K562 (cell line): ENCODE results near the gene SPHK2. TPM values are rescaled to one million over a fixed set of nuclear protein-coding genes. Genes with fewer than 3 reads are reported as not detected.

ENCODE experiments used
- BRCA1 ChIP-seq, 2 experiments: fragments of 450-650 bp in 1 of 2; sonication (generic) in 1 of 2; formaldehyde crosslinking in 1 of 2; IDR thresholded peaks; 2 replicates each; pipeline versions ENCODE4 v1.5.0 to v1.6.1; 2017 to 2020; ENCODE audit warnings: mild to moderate bottlenecking in 1 of 2, missing genetic modification reagents in 1 of 2
- BRD9 ChIP-seq: fragments of 450-650 bp; IDR thresholded peaks from 2 replicates; pipeline ENCODE4 v1.6.1; 2018; ENCODE audit warnings: low read depth; ENCODE audit not compliant: partially characterized antibody
- CBX1 ChIP-seq: sonication (generic); IDR thresholded peaks from 2 replicates; pipeline ENCODE4 v1.6.1; 2016; ENCODE audit warnings: antibody characterized with exemption, low read depth, mild to moderate bottlenecking
- CTBP1 ChIP-seq: fragments of 450-650 bp; IDR thresholded peaks from 2 replicates; pipeline ENCODE4 v1.6.1; 2016; ENCODE audit warnings: borderline replicate concordance
- CTCFL ChIP-seq: IDR thresholded peaks from 2 replicates; pipeline ENCODE4 v1.6.1; 2011; ENCODE audit warnings: borderline replicate concordance, low read depth, mild to moderate bottlenecking, moderate library complexity, low read length; ENCODE audit not compliant: insufficient read depth, poor library complexity, severe bottlenecking
- KDM1A ChIP-seq, 2 experiments: fragments of 450-650 bp; IDR thresholded peaks; 2 replicates each; pipeline ENCODE4 v1.6.1; 2016; ENCODE audit warnings: mild to moderate bottlenecking in 2 of 2
- KDM5B ChIP-seq: fragments of 200-600 bp; sonication (generic); IDR thresholded peaks from 2 replicates; pipeline ENCODE4 v1.6.1; 2012; ENCODE audit warnings: low read depth, mild to moderate bottlenecking, moderate library complexity, low read length, control low read depth, inconsistent platforms; ENCODE audit not compliant: insufficient replicate concordance
- KLF13 ChIP-seq: fragments of 450-650 bp; IDR thresholded peaks from 2 replicates; pipeline ENCODE4 v1.6.1; 2016; ENCODE audit warnings: missing genetic modification characterization, low read depth, mild to moderate bottlenecking, missing compliant biosample characterization, moderate library complexity, borderline replicate concordance
- NCOR1 ChIP-seq: fragments of 450-650 bp; IDR thresholded peaks from 2 replicates; pipeline ENCODE4 v1.6.1; 2016; ENCODE audit warnings: mild to moderate bottlenecking, moderate library complexity
- SIN3A ChIP-seq, 2 experiments: fragments of 150-350 bp in 1 of 2; IDR thresholded peaks; 2 replicates each; pipeline ENCODE4 v1.6.1; 2011 to 2016; ENCODE audit warnings: borderline replicate concordance in 2 of 2, low read depth in 2 of 2, low read length in 2 of 2, mild to moderate bottlenecking in 2 of 2, moderate library complexity in 2 of 2; ENCODE audit not compliant: control insufficient read depth in 1 of 2
- SMC3 ChIP-seq: conservative IDR thresholded peaks from 2 replicates; pipeline ENCODE4 v1.6.1; 2011; ENCODE audit warnings: low read depth, low read length, improper control_type of control experiment; ENCODE audit not compliant: insufficient read depth
- TAF7 ChIP-seq: fragments of 450-650 bp; IDR thresholded peaks from 2 replicates; pipeline ENCODE4 v1.6.1; 2016; ENCODE audit warnings: missing genetic modification characterization, missing compliant biosample characterization
- TAL1 ChIP-seq: fragments of 450-650 bp; IDR thresholded peaks from 2 replicates; pipeline ENCODE4 v1.6.1; 2016; ENCODE audit warnings: mild to moderate bottlenecking
- TBP ChIP-seq: optimal IDR thresholded peaks from 2 replicates; pipeline ENCODE3; 2011; ENCODE audit warnings: low read depth, low read length, improper control_type of control experiment
- XRCC5 ChIP-seq: fragments of 200-400 bp; formaldehyde crosslinking; IDR thresholded peaks from 2 replicates; pipeline ENCODE4 v1.6.1; 2017; ENCODE audit warnings: low read depth, mild to moderate bottlenecking, low read length
- ZBED1 ChIP-seq: IDR thresholded peaks from 2 replicates; pipeline ENCODE4 v1.6.1; 2014
- ZSCAN29 ChIP-seq: fragments of 450-650 bp; IDR thresholded peaks from 2 replicates; pipeline ENCODE4 v1.6.1; 2017
- polyA plus RNA-seq, 8 experiments: library from polyadenylated mRNA; depleted of rRNA in 4 of 8; stranded (reverse) in 5 of 8; unstranded in 3 of 8; fragments of >200 nt; fragmentation: Nextera tagmentation in 2 of 8; fragmentation: Illumina TruSeq in 1 of 8; extraction: Ambion mirVana in 2 of 8; extraction: Trizol in 1 of 8; gene quantifications; 2 replicates each; pipeline versions ENCODE4 v1.2.1 to v1.2.3, GENCODE V29; 2011 to 2014; ENCODE audit warnings: inconsistent platforms in 1 of 8, missing spikeins in 1 of 8
- total RNA-seq, 7 experiments: library from RNA; depleted of rRNA in 6 of 7; stranded (reverse); fragments of >200 nt in 6 of 7; fragmentation: Illumina TruSeq in 2 of 7; extraction: Trizol in 2 of 7; gene quantifications; 2 replicates each; pipeline versions ENCODE4 v1.2.1 to v1.2.3, GENCODE V29; 2011 to 2021; ENCODE audit warnings: low replicate concordance in 1 of 7
- TF ChIP-seq, protein P1 (sequence below): sonication (generic); formaldehyde crosslinking; IDR thresholded peaks from 2 replicates; pipeline ENCODE4 v1.8.1; 2023; ENCODE audit warnings: mild to moderate bottlenecking, missing genetic modification reagents
- TF ChIP-seq, protein P2 (sequence below): fragments of 450-650 bp; IDR thresholded peaks from 2 replicates; pipeline ENCODE4 v1.6.1; 2016; ENCODE audit warnings: mild to moderate bottlenecking
- TF ChIP-seq, protein P3 (sequence below): fragments of 200-800 bp; sonication (Bioruptor generic); IDR thresholded peaks from 2 replicates; pipeline ENCODE4 v1.6.1; 2017; ENCODE audit warnings: missing genetic modification characterization, missing compliant biosample characterization

SPHK2 gene
- total and polyA plus RNA-seq, 9 of the 15 experiments (the other 6 are each of a cell fraction or from before 2014, with no cell fraction given) = 0.10 to 15.2 (median 2.9) TPM

DNA sequence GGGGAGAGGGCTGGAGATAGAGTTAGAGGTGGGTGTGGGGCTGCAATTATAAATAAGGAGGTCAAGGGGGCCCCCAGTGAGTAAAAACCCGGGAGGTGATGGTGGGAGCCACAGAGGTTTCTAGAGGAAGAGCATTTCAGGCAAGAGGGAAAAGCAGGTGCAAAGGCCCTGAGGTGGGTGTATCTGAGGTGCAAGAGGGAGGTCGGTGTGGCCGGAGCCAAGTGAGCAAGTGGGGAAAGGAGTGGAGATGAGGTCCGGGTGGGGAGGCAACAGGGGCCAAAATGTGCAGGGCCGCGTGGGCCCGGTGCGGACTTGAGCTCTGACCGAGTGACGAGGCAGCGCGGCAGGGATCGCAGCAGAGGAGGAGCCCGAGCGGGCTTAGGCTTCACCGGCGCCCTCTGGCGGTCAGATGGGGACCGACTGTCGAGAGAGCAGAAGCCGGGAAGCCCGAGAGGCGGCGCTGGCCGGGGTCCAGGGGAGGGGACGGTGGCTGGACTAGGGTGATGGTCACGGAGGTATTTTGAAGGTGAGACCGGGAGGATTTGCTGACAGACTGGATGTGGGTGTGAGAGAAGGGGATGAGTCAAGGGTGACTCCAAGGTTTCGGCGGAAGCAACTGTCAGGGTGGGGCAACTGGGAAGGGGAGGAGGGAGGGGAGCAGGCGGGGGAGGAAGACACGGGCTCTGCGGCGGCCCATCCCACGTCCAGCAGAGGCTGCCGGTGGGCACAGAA, 30.5 kb upstream of the SPHK2 start (continued):
- no peak for TF ChIP-seq TAF7 (tag)
- no peak for TF ChIP-seq TBP
- peak; percentile 73 for TF ChIP-seq CTCFL
- peak; percentile 89 for TF ChIP-seq SMC3
- TF ChIP-seq KDM5B = peak; percentile 49
- TF ChIP-seq BRD9 = peak; percentile 85
- TF ChIP-seq CBX1 = peak; percentile 97
- TF ChIP-seq, protein P1, sequence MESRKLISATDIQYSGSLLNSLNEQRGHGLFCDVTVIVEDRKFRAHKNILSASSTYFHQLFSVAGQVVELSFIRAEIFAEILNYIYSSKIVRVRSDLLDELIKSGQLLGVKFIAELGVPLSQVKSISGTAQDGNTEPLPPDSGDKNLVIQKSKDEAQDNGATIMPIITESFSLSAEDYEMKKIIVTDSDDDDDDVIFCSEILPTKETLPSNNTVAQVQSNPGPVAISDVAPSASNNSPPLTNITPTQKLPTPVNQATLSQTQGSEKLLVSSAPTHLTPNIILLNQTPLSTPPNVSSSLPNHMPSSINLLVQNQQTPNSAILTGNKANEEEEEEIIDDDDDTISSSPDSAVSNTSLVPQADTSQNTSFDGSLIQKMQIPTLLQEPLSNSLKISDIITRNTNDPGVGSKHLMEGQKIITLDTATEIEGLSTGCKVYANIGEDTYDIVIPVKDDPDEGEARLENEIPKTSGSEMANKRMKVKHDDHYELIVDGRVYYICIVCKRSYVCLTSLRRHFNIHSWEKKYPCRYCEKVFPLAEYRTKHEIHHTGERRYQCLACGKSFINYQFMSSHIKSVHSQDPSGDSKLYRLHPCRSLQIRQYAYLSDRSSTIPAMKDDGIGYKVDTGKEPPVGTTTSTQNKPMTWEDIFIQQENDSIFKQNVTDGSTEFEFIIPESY (CRISPR knock-in tag) = peak; percentile 73; the same call in 1 of the 2 replicates
- TF ChIP-seq ZBED1 = no peak
- TF ChIP-seq, protein P2, sequence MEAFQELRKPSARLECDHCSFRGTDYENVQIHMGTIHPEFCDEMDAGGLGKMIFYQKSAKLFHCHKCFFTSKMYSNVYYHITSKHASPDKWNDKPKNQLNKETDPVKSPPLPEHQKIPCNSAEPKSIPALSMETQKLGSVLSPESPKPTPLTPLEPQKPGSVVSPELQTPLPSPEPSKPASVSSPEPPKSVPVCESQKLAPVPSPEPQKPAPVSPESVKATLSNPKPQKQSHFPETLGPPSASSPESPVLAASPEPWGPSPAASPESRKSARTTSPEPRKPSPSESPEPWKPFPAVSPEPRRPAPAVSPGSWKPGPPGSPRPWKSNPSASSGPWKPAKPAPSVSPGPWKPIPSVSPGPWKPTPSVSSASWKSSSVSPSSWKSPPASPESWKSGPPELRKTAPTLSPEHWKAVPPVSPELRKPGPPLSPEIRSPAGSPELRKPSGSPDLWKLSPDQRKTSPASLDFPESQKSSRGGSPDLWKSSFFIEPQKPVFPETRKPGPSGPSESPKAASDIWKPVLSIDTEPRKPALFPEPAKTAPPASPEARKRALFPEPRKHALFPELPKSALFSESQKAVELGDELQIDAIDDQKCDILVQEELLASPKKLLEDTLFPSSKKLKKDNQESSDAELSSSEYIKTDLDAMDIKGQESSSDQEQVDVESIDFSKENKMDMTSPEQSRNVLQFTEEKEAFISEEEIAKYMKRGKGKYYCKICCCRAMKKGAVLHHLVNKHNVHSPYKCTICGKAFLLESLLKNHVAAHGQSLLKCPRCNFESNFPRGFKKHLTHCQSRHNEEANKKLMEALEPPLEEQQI = peak; percentile 78; the same call in 1 of the 2 replicates
- peak; percentile 49 for TF ChIP-seq NCOR1
- peak; percentile 24; the same call in 1 of the 2 replicates for TF ChIP-seq KLF13
- peak; percentile 89 for TF ChIP-seq CTBP1
- TF ChIP-seq, protein P3, sequence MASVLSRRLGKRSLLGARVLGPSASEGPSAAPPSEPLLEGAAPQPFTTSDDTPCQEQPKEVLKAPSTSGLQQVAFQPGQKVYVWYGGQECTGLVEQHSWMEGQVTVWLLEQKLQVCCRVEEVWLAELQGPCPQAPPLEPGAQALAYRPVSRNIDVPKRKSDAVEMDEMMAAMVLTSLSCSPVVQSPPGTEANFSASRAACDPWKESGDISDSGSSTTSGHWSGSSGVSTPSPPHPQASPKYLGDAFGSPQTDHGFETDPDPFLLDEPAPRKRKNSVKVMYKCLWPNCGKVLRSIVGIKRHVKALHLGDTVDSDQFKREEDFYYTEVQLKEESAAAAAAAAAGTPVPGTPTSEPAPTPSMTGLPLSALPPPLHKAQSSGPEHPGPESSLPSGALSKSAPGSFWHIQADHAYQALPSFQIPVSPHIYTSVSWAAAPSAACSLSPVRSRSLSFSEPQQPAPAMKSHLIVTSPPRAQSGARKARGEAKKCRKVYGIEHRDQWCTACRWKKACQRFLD = peak; percentile 74; the same call in 1 of the 2 replicates
- peak; percentile 98 for TF ChIP-seq XRCC5
- peak; percentile 65; the same call in 1 of the 2 replicates for TF ChIP-seq ZSCAN29
- no peak for TF ChIP-seq SIN3A (IDR thresholded peaks at IDR 0.05; ENCODE audit: borderline replicate concordance in 2 of 2, control insufficient read depth in 1 of 2, low read depth in 2 of 2, low read length in 2 of 2)
- TF ChIP-seq TAL1 = peak; percentile 26; the same call in 1 of the 2 replicates
- TF ChIP-seq KDM1A (IDR thresholded peaks at IDR 0.05) = peak; percentile 99 to 100
- no peak for TF ChIP-seq BRCA1 (IDR thresholded peaks at IDR 0.05)
- no peak for TF ChIP-seq BRCA1 (CRISPR knock-in tag; IDR thresholded peaks at IDR 0.05)
